ENCODE measurements around the gene SLC52A3.
"Not testable (repeated sequence)": the region's sequence is repeated elsewhere in the genome, so short reads cannot be mapped to it uniquely, and the experiment has no call there.

Gene SLC52A3

GRCh38 chr20:725491-725890, 42.8 kb downstream of the SLC52A3 start:
- DNase-seq = no peak

- DNase-seq = not testable (repeated sequence)
These were observed 43.5 kb downstream of the SLC52A3 start for GRCh38 chr20:724797-725196.

- no peak for DNase-seq
These were observed 44.5 kb downstream of the SLC52A3 start for GRCh38 chr20:723756-724155.

- DNase-seq = no peak
These were observed 45.3 kb downstream of the SLC52A3 start for GRCh38 chr20:722822-723644.

- DNase-seq = no peak
These were observed 46.4 kb downstream of the SLC52A3 start for GRCh38 chr20:721876-722275.

GRCh38 chr20:719816-720215, 48.5 kb downstream of the SLC52A3 start:
- DNase-seq = no peak

- DNase-seq = no peak
These were observed 49.2 kb downstream of the SLC52A3 start for GRCh38 chr20:719068-719467.

- no peak for DNase-seq
These were observed 50.5 kb downstream of the SLC52A3 start for GRCh38 chr20:717832-718231.

GRCh38 chr20:717271-717670, 51.0 kb downstream of the SLC52A3 start:
- DNase-seq = no peak

GRCh38 chr20:714453-714852, 53.8 kb downstream of the SLC52A3 start:
- no peak for DNase-seq

GRCh38 chr20:711576-711975, 56.7 kb downstream of the SLC52A3 start:
- DNase-seq = no peak

GRCh38 chr20:710780-711450, 57.4 kb downstream of the SLC52A3 start:
- DNase-seq = no peak

Measured in activated naive CD4-positive, alpha-beta T cell treated with Interleukin-2 at 50 U/mL for 16 hours (primary cell).